IMR-90 (cell line): ENCODE measurements around the gene CENPM. TPM values are rescaled to one million over a fixed set of nuclear protein-coding genes. Genes with fewer than 3 reads are reported as not detected.
A peak's percentile ranks its signal among the peaks of the same experiment; 100 is the strongest.

Experiments used
- ATAC-seq: fragments of 200-7000 bp; cut with Tn5 transposase; 2 replicates; pipeline ENCODE4 v1.9.1; 2020; ENCODE audit warnings: low read depth, mild to moderate bottlenecking, moderate library complexity
- BruUV-seq: library from RNA; stranded (reverse); fragments of 400-500 nt; replicated peaks from 2 replicates; lab custom pipeline; 2021; lab: Mats Ljungman, UMichigan
- CTCF ChIA-PET: fragments of 300-600 bp; formaldehyde crosslinking; extraction: SDS; loops from one replicate; lab custom pipeline; 2021; ENCODE audit warnings: antibody characterized with exemption; lab: Yijun Ruan, JAX
- POLR2A ChIA-PET: fragments of 300-600 bp; sonication (Branson Sonifier 250); formaldehyde crosslinking; loops from one replicate; lab custom pipeline; 2022; ENCODE audit warnings: antibody characterized with exemption; ENCODE audit not compliant: unreplicated experiment; lab: Charles Lee
- DNase-seq: peaks from one replicate; pipeline ENCODE4 v3.0.0; 2013
- H2AFZ ChIP-seq: replicated peaks from 2 replicates; pipeline ENCODE3; 2013; ENCODE audit warnings: low read length, mild to moderate bottlenecking; ENCODE audit not compliant: poor library complexity
- H2AK5ac ChIP-seq: 2 replicates; pipeline ENCODE4 v1.6.1; 2013; ENCODE audit warnings: low read depth, low read length, inconsistent platforms
- H2AK9ac ChIP-seq: replicated peaks from 2 replicates; pipeline ENCODE3; 2013; ENCODE audit warnings: mild to moderate bottlenecking, low read depth, low read length, moderate library complexity; ENCODE audit not compliant: poor library complexity
- H2BK120ac ChIP-seq: 2 replicates; pipeline ENCODE4 v1.6.1; 2013; ENCODE audit warnings: low read depth, low read length, inconsistent platforms
- H2BK15ac ChIP-seq: 3 replicates; pipeline ENCODE4 v1.6.1; 2013; ENCODE audit warnings: low read depth, low read length, inconsistent platforms
- H2BK20ac ChIP-seq: 2 replicates; pipeline ENCODE4 v1.6.1; 2013; ENCODE audit warnings: low read depth, mild to moderate bottlenecking, inconsistent platforms, low read length, moderate library complexity
- H2BK5ac ChIP-seq: 2 replicates; pipeline ENCODE4 v1.6.1; 2013; ENCODE audit warnings: mild to moderate bottlenecking, low read depth, low read length, inconsistent platforms; ENCODE audit not compliant: poor library complexity, severe bottlenecking
- H3K14ac ChIP-seq: replicated peaks from 2 replicates; pipeline ENCODE4 v1.6.1; 2013; ENCODE audit warnings: low read depth, low read length, inconsistent platforms
- H3K18ac ChIP-seq: 2 replicates; pipeline ENCODE4 v1.6.1; 2013; ENCODE audit warnings: low read depth, low read length, control low read depth
- H3K23ac ChIP-seq: 2 replicates; pipeline ENCODE4 v1.6.1; 2013; ENCODE audit warnings: low read depth, low read length, inconsistent platforms
- H3K27ac ChIP-seq: 2 replicates; pipeline ENCODE4 v1.5.1; 2013; ENCODE audit warnings: mild to moderate bottlenecking, control low read depth, low read length; ENCODE audit not compliant: insufficient read depth
- H3K27me3 ChIP-seq: 2 replicates; pipeline ENCODE4 v1.6.1; 2013; ENCODE audit warnings: low read length; ENCODE audit not compliant: control insufficient read depth, insufficient read depth
- H3K36me3 ChIP-seq: 2 replicates; pipeline ENCODE4 v1.6.1; 2013; ENCODE audit warnings: low read length, mixed read lengths; ENCODE audit not compliant: control insufficient read depth, insufficient read depth
- H3K4ac ChIP-seq: 2 replicates; pipeline ENCODE4 v1.6.1; 2013; ENCODE audit warnings: low read depth, low read length, inconsistent platforms
- H3K4me1 ChIP-seq: 2 replicates; pipeline ENCODE4 v1.6.1; 2013; ENCODE audit warnings: low read length, mixed read lengths; ENCODE audit not compliant: control insufficient read depth, insufficient read depth
- H3K4me2 ChIP-seq: 2 replicates; pipeline ENCODE4 v1.6.1; 2013; ENCODE audit warnings: low read depth, mild to moderate bottlenecking, control low read depth, low read length, moderate library complexity
- H3K4me3 ChIP-seq: 2 replicates; pipeline ENCODE4 v1.5.1; 2013; ENCODE audit warnings: low read depth, mild to moderate bottlenecking, control low read depth, low read length, moderate library complexity; ENCODE audit not compliant: insufficient read depth
- H3K56ac ChIP-seq: 2 replicates; pipeline ENCODE4 v1.6.1; 2013; ENCODE audit warnings: low read length, inconsistent platforms; ENCODE audit not compliant: insufficient read depth; ENCODE audit errors: extremely low read depth
- H3K79me1 ChIP-seq, 2 experiments: 2 replicates each; pipeline ENCODE4 v1.6.1; 2013; ENCODE audit warnings: low read length in 2 of 2, inconsistent platforms in 1 of 2, low read depth in 1 of 2
- H3K9ac ChIP-seq: 2 replicates; pipeline ENCODE4 v1.6.1; 2013; ENCODE audit warnings: low read depth, low read length, control low read depth
- H3K9me1 ChIP-seq: 2 replicates; pipeline ENCODE4 v1.6.1; 2013; ENCODE audit warnings: low read length, inconsistent platforms; ENCODE audit not compliant: insufficient read depth
- H3K9me3 ChIP-seq: 2 replicates; pipeline ENCODE4 v1.6.1; 2013; ENCODE audit warnings: low read length; ENCODE audit not compliant: control insufficient read depth, insufficient read depth
- H4K20me1 ChIP-seq: 2 replicates; pipeline ENCODE4 v1.6.1; 2013; ENCODE audit warnings: low read length, inconsistent platforms; ENCODE audit not compliant: insufficient read depth
- H4K5ac ChIP-seq: 2 replicates; pipeline ENCODE4 v1.6.1; 2013; ENCODE audit warnings: mild to moderate bottlenecking, low read depth, low read length, control low read depth
- H4K8ac ChIP-seq, 2 experiments: 2 replicates each; pipeline ENCODE4 v1.6.1; 2013; ENCODE audit warnings: low read depth in 2 of 2, low read length in 2 of 2, control low read depth in 1 of 2, inconsistent platforms in 1 of 2
- H4K91ac ChIP-seq: 2 replicates; pipeline ENCODE4 v1.6.1; 2013; ENCODE audit warnings: low read depth, low read length, inconsistent platforms; ENCODE audit not compliant: insufficient read depth
- BHLHE40 ChIP-seq: fragments of 150-350 bp; IDR thresholded peaks from 2 replicates; pipeline ENCODE4 v1.6.1; 2016; ENCODE audit warnings: mild to moderate bottlenecking, low read depth, low read length
- CEBPB ChIP-seq: IDR thresholded peaks from 2 replicates; pipeline ENCODE4 v1.6.1; 2012; ENCODE audit warnings: low read depth, low read length, improper control_type of control experiment
- CHD1 ChIP-seq: IDR thresholded peaks from 2 replicates; pipeline ENCODE4 v1.6.1; 2012; ENCODE audit warnings: low read depth, low read length, improper control_type of control experiment
- ELK1 ChIP-seq: fragments of 150-350 bp; IDR thresholded peaks from 2 replicates; pipeline ENCODE4 v1.6.1; 2016; ENCODE audit warnings: low read depth, mild to moderate bottlenecking, low read length, moderate library complexity, borderline replicate concordance
- FOS ChIP-seq: fragments of 150-350 bp; IDR thresholded peaks from 2 replicates; pipeline ENCODE4 v1.6.1; 2016; ENCODE audit warnings: low read depth, low read length
- MAFK ChIP-seq: IDR thresholded peaks from 2 replicates; pipeline ENCODE4 v1.6.1; 2012; ENCODE audit warnings: low read depth, low read length, improper control_type of control experiment
- MAZ ChIP-seq: IDR thresholded peaks from 2 replicates; pipeline ENCODE4 v1.6.1; 2012; ENCODE audit warnings: low read depth, mild to moderate bottlenecking, low read length, improper control_type of control experiment, moderate library complexity, borderline replicate concordance
- MXI1 ChIP-seq: IDR thresholded peaks from 2 replicates; pipeline ENCODE4 v1.6.1; 2012; ENCODE audit warnings: low read depth, mild to moderate bottlenecking, low read length, moderate library complexity, borderline replicate concordance
- POLR2A ChIP-seq: IDR thresholded peaks from 2 replicates; pipeline ENCODE4 v1.6.1; 2012; ENCODE audit warnings: mild to moderate bottlenecking, low read depth, low read length
- RAD21 ChIP-seq: IDR thresholded peaks from 2 replicates; pipeline ENCODE4 v1.6.1; 2012; ENCODE audit warnings: low read length, improper control_type of control experiment
- RFX5 ChIP-seq: IDR thresholded peaks from 2 replicates; pipeline ENCODE4 v1.8.0; 2012; ENCODE audit warnings: low read depth, mild to moderate bottlenecking, low read length, moderate library complexity
- SMC3 ChIP-seq: fragments of 150-350 bp; IDR thresholded peaks from 2 replicates; pipeline ENCODE4 v1.6.1; 2016; ENCODE audit warnings: low read depth, mild to moderate bottlenecking, antibody characterized with exemption, low read length, moderate library complexity
- WGBS, 2 experiments: methylation state at CpG; one replicate each; pipeline versions ENCODE4 v1.1.5 to v1.1.7; 2013; ENCODE audit warnings: missing lambda C conversion rate in 2 of 2; ENCODE audit not compliant: insufficient read length in 1 of 2; ENCODE audit errors: extremely low coverage in 2 of 2; 5-methylcytosine and 5-hydroxymethylcytosine counted together
- dilution Hi-C: fragments of 300-500 bp; cut with HindIII; formaldehyde crosslinking; loops from one replicate; pipeline ENCODE4 v1.14.3; 2018; ENCODE audit warnings: low sequenced_read_pairs; ENCODE audit not compliant: unreplicated experiment
- in situ Hi-C: fragments of 300-500 bp; cut with MboI; formaldehyde crosslinking; loops from 3 replicates; pipeline ENCODE4 v1.14.3; 2019; ENCODE audit warnings: low sequenced_read_pairs, inconsistent platforms, mixed read lengths
- intact Hi-C: fragments of 100-400 bp; cut with micrococcal nuclease; formaldehyde crosslinking; loops from 2 replicates; pipeline ENCODE4 v1.10.0; 2022
- polyA plus RNA-seq, 3 experiments: library from polyadenylated mRNA; depleted of rRNA; stranded (reverse); fragments of >200 nt; gene quantifications; 2 replicates each; pipeline ENCODE4 v1.2.3, GENCODE V29; 2012; ENCODE audit warnings: low replicate concordance in 1 of 3
- total RNA-seq: library from RNA; depleted of rRNA; stranded (reverse); fragments of >200 nt; gene quantifications from 2 replicates; pipeline ENCODE4 v1.2.3, GENCODE V29; 2012
- TF ChIP-seq, protein P1 (sequence below): conservative IDR thresholded peaks from 2 replicates; pipeline ENCODE4 v1.5.1; 2012; ENCODE audit warnings: mild to moderate bottlenecking, low read depth, low read length, improper control_type of control experiment
- TF ChIP-seq, protein P2 (sequence below): fragments of 150-350 bp; IDR thresholded peaks from 2 replicates; pipeline ENCODE4 v1.6.1; 2017; ENCODE audit warnings: mild to moderate bottlenecking, antibody characterized with exemption, low read length, low read depth

CENPM gene
- total and polyA plus RNA-seq, 2 of the 4 experiments (the other 2 are of a cell fraction): 18.1 to 20.1 TPM

DNA sequence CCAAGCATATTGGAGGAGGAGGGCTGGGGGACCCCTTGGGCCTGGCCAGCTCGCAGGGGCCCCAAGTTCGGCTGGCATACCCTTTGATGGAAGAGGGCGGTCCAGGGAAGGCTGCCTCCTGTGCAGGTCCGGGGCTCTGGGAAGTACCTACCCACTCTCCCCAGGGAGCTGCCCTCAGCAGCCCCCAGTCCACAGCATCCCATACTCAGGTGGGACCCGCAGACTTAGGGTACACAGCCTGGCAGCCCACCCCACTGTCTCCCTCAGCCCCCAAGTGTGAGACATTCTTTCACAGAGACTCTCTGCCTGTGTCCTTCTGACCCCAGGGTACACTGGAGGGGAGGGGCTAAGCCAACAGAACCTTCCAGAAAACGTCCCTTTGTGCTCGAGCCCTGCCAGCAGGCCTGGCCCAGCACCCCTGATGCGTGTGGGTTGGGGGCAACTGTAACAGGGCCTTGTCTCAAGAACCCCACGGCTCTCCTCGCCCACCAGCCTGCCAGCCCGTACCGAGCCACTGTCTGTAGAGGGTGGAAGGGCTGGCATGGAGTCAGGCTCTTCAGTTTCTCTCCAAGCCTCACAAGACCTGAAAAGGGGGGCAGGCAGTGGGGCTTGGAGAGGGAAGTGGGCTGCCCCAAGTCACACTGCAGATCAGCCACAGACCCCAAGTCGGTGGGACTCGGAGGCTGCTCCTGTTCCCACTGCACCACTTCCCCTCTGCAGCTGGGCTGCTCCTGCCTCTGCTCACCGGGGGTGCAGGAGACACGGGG lies 13.4 kb downstream of the CENPM start:
- no peak overlapping the region for H3K18ac ChIP-seq
- H3K4me1 ChIP-seq: no peaks in the 10 kb centered on the region
- peak overlapping the region; percentile 32 for H2AFZ ChIP-seq
- no peak overlapping the region for H3K56ac ChIP-seq
- H3K79me1 ChIP-seq: no peaks in the 10 kb centered on the region
- ChIA-PET POLR2A (no interaction called here), CTCF (no interaction called here)
- H3K9ac ChIP-seq: no peak overlapping the region
- H3K27ac ChIP-seq: no peak overlapping the region
- TF ChIP-seq MAFK (no peak), RAD21 (no peak), BHLHE40 (no peak), POLR2A (no peak), FOS (no peak), CHD1 (no peak), ELK1 (no peak), MXI1 (no peak), SMC3 (no peak), RFX5 (no peak), MAZ (no peak), CEBPB (no peak)
- TF ChIP-seq, protein P1, sequence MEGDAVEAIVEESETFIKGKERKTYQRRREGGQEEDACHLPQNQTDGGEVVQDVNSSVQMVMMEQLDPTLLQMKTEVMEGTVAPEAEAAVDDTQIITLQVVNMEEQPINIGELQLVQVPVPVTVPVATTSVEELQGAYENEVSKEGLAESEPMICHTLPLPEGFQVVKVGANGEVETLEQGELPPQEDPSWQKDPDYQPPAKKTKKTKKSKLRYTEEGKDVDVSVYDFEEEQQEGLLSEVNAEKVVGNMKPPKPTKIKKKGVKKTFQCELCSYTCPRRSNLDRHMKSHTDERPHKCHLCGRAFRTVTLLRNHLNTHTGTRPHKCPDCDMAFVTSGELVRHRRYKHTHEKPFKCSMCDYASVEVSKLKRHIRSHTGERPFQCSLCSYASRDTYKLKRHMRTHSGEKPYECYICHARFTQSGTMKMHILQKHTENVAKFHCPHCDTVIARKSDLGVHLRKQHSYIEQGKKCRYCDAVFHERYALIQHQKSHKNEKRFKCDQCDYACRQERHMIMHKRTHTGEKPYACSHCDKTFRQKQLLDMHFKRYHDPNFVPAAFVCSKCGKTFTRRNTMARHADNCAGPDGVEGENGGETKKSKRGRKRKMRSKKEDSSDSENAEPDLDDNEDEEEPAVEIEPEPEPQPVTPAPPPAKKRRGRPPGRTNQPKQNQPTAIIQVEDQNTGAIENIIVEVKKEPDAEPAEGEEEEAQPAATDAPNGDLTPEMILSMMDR: no peak
- TF ChIP-seq, protein P2, sequence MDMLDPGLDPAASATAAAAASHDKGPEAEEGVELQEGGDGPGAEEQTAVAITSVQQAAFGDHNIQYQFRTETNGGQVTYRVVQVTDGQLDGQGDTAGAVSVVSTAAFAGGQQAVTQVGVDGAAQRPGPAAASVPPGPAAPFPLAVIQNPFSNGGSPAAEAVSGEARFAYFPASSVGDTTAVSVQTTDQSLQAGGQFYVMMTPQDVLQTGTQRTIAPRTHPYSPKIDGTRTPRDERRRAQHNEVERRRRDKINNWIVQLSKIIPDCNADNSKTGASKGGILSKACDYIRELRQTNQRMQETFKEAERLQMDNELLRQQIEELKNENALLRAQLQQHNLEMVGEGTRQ: no peak
- H2BK15ac ChIP-seq: no peak overlapping the region
- H2BK120ac ChIP-seq: no peak overlapping the region
- H3K9me3 ChIP-seq: no peaks in the 10 kb centered on the region
- H3K36me3 ChIP-seq: no peaks in the 10 kb centered on the region
- no peak overlapping the region for H3K23ac ChIP-seq
- H2AK9ac ChIP-seq: no peak overlapping the region
- no peak overlapping the region for H4K5ac ChIP-seq
- no CpG with 5 or more reads among the region's 16 CpGs for WGBS, 2 experiments
- DNase-seq: no peak
- H3K14ac ChIP-seq: no peak overlapping the region
- dilution Hi-C loops: no loop called here
- no peaks in the 10 kb centered on the region for H3K27me3 ChIP-seq
- H4K20me1 ChIP-seq: no peaks in the 10 kb centered on the region; the same call in 1 of the 2 replicates
- H3K4ac ChIP-seq: no peak overlapping the region
- no peaks in the 10 kb centered on the region; the same call in 1 of the 2 replicates for H3K9me1 ChIP-seq
- no peak overlapping the region for H4K8ac ChIP-seq
- H4K91ac ChIP-seq: no peak overlapping the region
- H3K4me3 ChIP-seq: no peak overlapping the region
- ATAC-seq: no peak
- no peak overlapping the region for H2BK20ac ChIP-seq
- intact Hi-C loops: no loop called here
- H2AK5ac ChIP-seq: no peak overlapping the region
- H2BK5ac ChIP-seq: no peak overlapping the region
- in situ Hi-C loops: no loop called here
- no TSS peak for BruUV-seq
- no peak overlapping the region for H3K4me2 ChIP-seq
